HG03354 (cell line): Measurements from ENCODE around the gene SLC22A3.
A peak's percentile ranks its signal among the peaks of the same experiment; 100 is the strongest.
"Not testable (repeated sequence)": the region's sequence is repeated elsewhere in the genome, so short reads cannot be mapped to it uniquely, and the experiment has no call there.

ENCODE experiments used
- ATAC-seq: cut with Tn5 transposase; IDR thresholded peaks from one replicate; pipeline ENCODE4 v1.9.1; 2021; ENCODE audit warnings: mild to moderate bottlenecking; ENCODE audit not compliant: unreplicated experiment, poor library complexity, severe bottlenecking

SLC22A3 gene

DNA sequence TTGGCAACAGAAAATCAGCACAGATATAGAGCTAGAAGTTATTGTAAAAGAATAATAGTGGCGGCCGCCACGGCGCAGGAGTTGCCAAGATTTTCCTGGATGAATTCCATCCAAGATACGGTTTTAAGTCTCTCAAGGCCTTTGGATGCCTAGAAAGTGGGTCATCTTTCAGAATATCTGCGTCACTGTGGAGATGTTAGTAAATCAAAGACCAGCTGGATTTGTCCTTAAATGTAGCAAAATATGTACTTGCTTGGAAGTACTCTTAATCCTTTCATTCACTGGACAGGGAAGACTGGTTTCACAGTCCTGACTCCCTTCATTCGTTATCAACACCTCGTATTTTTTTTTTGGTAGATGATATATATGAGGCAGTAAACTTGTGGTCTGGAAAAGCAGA lies 83.0 kb downstream of the SLC22A3 start:
- no peak for ATAC-seq

DNA sequence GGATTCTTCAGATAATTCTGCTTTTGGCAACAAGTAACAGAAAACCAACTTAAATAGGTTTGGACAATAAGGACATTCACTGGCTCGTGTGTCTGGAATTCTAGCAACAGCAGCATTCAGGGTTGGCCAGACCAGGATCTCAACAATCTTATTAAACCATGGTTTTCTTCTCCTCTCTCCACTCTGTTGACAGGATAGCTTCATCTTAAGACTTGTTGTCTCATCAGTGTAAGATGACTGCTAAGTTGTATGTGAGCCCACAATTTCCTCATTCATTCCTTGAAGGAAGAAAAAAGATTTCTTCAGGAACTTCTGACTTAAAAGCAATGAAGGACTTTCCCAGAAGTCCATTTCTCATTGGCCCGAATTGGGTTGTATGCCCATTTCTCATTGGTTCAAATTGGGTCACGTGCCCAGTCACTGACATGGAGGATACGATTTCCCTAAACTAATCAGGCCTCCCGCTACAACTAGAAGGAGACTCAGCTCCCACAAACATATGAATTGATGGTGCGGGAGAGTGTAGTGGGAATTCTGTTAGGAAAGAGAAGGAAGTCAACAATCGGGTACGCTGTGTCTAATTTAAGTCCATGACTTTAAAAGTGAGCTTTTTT lies 83.7 kb downstream of the SLC22A3 start:
- no peak for ATAC-seq

DNA sequence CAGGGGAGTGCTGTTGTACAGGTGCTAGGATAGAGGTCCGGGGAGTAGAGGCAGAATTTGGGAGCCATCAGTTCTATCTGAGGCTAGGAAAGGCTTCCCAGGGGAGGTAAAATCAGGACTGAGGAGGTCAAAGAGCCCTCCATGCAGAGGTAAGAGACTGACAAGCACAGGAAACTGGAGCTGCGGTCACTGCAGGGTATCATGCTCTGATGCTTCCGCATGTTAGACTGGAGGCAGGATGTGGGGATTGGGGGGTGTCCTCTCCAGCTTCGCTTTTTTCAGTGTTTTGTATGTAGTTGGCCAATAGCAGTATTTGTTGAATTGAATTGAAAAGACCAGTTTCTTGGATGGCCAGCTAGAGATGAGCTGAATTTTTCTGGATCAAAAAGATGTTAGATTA lies 87.8 kb downstream of the SLC22A3 start:
- no peak for ATAC-seq

DNA sequence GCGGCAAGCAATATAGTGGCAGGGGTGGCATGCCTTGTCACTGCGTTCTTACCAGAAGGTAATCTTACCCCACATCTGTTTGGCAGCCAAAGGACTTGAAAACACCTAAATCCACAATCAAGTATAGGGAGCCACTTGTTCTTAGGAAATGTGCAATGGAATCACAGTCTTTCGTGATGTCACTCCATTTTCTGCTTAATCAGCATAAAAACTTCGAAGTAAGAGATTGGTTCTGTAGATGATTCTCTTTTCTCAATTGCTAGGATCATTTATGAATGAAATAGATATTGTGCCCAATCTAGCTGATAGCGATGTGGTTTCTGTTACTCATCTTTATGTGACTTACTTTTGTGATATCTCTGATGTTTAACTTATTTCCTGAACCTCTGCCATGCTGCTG lies 89.0 kb downstream of the SLC22A3 start:
- ATAC-seq, result no peak

DNA sequence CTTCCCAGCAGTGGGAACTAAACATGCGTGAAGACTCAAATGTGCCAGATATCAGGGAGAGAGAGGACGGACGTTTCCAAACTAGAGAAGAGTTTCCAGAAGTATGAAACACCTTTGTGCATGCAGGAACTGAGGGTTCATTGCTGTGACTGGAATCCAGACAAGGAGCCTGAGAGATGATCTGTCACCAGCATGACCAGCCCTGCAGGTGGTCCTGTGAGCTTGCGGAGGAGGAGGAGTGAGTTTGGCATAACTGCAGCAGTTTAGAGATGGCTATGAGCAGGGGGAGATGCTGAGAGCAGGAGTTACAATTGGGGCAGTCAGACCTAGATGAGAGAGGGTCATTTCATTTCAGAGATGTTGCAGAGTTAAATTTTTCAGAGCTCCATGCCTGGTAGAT lies 89.6 kb downstream of the SLC22A3 start:
- ATAC-seq, result no peak

DNA sequence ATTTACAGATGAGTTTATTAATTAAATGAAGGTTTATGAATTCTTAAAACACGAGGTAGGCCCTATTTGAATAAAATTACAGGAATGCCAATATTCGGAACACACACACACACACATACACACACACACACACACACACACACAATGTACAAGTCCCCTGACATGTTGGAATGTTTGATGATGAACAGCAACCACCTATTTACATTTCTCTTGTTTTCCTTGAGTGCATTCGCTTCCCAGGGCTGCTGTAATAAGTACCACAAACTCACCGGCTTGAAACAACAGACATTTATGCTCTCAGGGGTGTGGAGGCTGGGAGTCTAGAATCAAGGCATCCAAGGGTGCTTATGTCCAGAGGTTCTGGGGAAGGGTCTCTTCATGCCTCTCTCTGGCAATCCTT lies 90.3 kb downstream of the SLC22A3 start:
- ATAC-seq, result no peak

DNA sequence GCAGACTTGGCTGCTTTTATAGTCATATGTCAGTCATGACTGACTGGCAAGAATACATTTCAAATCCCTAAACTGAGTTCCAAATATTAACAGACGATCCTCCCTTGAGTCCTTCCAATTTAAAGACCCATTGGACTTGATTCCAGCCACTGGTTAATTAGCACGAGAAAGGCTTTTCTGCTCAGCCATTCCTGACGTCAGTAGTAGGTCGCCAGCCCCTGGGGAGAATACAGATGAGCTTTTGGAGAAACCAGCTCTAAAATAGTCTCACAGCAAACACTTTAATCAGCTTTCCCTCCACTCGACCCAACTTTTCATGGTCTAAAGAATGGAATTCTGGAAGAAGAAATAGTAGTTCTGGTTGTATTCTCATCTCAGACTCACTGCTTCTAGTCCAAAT lies 91.6 kb downstream of the SLC22A3 start:
- ATAC-seq, result no peak

DNA sequence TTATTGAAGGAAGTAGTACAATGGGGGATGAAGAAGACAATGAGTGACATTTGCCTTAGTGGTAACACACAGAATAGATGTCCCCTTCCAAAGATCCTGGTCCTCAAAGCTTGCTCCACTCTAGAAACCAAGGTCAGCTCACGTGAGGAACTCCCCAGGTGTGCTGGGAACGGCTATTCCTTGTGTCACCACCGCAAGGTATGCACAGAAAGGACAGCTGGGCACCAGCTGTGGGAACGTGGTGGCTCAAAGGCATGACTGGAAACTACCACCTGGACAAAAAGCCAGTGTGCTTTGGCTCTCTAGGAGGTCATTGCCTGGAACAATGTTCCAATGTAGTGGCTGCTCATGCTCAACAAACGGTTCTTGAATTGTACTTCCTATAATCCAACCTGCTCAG lies 94.0 kb downstream of the SLC22A3 start:
- no peak for ATAC-seq

DNA sequence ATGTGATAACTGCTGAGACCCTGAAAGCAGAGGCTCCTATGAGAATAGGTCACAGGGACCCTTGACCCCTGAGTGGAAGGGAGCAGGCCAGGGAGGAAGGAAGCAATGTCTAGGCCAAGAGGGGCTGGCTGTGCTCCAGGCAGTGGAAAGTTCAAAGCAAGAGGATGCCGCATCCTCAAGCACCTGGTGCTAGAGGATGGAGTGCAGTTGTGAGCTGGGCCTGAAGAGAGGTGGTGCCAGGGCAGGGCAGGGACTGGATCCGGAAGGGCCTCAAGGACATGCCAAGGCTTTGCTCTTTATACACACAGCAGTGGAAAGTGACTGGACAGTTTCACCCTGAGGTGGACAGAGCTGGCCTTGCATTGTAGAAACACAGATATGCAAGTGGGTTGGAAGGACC lies 97.0 kb downstream of the SLC22A3 start:
- no peak for ATAC-seq

DNA sequence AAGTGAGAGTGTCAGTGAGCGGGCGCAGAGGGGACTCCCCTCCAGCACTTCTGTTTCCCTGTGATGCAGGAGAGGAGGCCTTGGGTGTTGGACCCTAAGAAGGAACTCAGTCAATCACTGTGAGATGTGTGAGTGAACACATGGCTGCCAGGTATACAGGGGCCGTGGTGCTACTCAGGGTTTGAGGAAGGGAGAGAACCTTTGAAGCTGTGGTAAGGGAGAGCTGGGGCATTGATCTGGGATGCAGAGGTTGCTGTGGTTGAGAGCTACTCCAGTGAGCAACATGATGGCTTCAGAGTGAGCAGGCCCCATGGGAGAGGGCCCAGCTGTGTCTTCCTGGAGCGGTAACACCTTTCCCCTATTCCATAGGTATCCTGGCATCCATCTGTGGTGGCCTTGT lies 99.2 kb downstream of the SLC22A3 start:
- ATAC-seq, result no peak

DNA sequence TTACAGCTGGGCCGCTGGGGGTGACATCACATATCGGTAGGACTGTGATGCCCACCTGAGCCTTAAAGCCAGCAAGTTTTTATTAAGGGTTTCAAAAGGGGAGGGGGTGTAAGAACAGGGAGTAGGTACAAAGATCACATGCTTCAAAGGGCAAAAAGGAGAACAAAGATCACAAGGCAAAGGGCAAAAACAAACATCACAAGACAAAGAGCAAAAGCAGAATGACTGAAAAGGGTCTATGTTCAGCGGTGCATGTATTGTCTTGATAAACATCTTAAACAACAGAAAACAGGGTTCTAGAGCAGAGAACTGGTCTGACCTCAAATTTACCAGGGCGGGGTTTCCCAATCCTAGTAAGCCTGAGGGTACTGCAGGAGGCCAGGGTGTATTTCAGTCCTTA lies 101.6 kb downstream of the SLC22A3 start:
- ATAC-seq, result not testable (repeated sequence)

DNA sequence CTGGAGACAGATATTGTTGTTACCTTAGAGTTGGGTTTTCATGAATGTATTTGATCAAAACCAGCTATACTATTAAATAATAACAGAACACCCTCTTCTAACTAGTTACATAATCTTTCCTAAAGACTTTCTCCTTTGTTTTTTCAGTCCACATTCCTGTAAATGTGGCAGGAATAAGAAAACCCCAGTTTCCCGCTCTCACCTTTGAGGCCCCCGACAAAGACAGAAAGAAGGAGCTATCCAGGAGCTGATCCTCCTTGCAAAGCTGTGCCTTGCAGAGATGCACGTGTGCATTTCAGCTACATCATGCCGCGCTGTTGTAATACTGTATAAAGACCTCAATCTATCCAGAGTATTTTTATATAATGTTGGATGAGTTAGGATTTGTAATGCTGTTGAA lies 102.7 kb downstream of the SLC22A3 start:
- ATAC-seq, result no peak

DNA sequence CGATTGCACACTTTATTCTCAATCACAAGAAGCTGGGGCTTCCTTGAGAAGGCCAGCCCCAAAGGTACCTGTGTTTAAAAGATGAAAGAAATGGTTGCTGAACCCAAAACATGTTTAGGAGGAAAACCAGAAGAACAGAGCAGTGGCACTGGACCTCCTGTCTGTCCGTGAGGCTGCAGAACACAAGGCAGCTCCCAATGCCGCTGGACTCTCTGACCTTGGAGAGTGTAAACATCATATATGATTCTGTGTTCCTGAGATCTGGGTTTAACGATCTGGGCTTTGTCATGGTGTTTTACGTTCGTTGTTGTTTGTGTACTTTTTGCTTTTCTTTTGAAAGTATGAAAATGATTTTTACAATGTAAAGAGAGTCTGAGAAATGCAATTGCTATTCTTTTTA lies 106.1 kb downstream of the SLC22A3 start:
- ATAC-seq, result no peak

DNA sequence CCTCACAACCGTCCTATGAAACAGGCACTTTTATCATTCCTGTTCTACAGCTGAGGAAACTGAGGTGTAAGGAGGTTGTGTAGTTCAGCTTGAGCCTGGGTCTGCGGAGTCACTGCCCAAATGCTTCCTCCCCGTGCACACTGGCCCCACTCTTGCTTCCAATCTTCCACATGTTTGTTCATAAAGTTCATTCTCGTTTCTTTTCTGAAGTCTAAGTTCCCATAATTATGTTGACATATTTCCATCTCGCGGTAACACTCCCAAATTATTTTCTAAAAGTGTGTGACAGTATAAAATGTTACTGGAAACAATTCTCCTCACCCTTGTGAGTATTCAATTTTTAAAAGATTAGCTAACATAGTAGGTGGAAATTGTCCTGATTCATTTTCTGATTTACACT lies 106.9 kb downstream of the SLC22A3 start:
- no peak for ATAC-seq

DNA sequence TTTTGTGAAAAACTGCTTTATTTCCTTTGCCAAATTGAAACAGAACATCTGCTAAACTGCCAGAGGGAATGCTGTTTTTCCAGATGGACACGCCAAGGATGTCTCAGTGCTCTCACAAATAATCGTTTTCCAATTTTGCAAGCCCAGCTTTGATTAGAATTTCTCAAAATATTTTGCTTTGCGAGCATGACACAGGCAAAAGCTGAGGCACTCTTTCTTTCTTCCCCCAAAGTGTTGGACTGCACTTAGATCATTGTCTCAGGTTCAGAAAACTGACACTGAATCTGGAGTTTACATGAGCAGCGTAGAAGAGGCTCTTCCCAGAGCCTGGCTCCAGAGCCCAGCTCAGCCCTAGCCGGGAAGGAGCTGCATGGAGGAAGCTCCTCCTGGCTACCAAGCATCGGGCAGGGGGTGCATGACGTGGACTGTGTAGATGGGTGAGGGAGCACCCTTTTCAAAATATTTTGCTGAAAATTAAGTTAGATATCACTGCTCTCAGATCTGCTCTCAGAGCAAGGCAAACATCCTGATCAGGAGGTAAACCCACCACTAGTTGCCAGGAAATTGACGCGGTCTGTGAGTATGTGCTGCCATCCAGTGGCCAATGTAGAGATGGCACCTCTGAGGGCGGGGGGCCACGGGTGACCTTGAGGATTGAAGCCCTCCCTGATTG lies 107.5 kb downstream of the SLC22A3 start:
- ATAC-seq, result peak; percentile 88

DNA sequence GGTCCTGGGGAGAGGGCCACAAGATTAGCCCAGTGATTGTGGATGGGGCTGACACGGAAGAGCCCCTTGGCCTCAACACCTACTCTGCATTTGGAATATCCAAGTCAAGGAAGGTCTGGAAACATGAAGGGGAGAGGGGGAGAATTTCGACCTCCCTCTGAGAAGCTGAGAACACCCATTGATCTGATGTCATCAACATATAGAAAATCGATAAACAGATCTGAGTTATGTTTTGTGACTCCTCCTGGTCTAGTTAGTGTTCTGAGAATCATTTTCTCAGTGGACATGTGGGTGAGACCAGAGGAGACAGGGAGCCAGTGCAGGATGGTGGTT lies 108.0 kb downstream of the SLC22A3 start:
- ATAC-seq, result no peak

DNA sequence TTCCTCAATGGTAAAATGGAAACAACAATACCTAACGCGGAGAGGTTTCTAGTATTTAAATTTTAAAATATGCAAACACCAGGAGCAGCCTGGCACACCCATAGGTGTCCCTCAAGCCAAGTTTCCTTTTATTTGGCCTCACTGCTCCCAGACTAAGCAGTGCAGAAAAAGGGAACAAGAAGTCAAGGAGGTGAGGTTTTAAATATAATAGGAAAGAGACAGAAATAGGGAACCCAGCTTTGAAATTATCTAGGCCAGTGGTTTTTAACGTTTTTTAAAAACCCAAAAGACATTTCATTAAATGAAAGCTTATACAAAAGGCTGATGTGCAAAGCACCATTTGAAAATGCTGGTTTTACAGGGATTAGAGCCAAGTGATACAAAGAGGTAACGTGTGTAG lies 109.6 kb downstream of the SLC22A3 start:
- no peak for ATAC-seq

DNA sequence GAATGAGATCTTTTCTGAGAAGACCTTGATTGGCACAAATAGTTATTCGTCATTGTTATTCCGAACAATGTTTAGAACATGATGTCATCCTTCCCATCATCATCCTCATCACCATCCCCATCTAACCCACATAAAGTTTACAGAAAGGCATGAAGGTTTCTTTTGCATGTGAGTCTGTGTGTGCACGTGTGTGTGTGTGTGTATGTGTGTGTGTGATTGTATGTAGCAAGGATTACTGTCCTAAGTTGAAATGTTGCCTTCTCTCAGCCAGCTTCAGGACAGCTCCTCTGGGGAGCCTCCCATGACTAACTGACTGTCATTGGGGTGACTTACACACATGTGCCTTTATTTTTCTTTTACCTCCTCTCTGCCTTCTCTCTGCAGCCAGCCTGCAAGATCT lies 113.5 kb downstream of the SLC22A3 start:
- no peak for ATAC-seq

DNA sequence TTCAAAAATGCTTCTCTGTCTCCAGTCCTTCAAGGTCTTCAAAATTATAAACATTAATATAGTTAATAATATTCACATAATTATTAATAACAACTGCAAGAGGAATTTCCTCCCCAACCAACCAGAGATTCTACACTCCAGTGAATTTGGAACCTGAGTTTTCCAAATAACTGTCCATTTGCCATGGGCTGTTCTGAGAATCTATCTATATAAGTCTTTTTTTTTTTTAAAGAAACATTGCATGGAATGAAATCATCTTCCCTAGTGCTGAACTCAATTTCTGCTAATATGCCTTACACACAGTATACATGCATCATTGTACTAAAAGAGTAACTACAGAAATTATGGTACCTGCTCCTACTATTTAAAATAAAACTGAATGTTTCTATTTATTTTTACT lies 113.9 kb downstream of the SLC22A3 start:
- ATAC-seq, result peak; percentile 21

DNA sequence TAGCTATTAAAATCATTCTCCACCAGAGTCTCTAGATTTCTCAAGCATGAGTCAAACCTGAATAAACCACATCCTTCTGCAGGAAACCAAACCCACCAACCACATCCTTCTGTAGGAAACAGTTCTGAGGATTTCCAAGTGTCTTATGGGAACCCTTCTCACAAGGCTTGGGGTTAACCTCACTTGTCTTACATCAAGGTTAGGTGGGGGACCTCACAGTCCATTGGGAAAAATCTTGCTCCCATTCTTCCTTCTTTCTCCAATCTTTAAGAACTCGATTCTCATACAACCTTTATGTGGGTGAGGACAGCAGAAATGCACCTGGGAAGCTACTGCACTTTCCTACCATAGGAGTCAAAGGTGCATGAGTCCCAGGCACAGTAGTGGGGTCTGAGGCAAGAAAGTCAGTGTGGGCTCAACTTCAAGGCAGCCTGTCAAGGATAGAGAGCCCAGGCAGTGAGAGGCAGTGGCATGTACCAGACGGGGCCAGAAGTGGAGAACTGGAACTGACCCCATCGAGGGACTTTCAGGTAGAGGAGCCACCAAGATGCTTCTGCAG lies 114.5 kb downstream of the SLC22A3 start:
- ATAC-seq, result peak; percentile 96

DNA sequence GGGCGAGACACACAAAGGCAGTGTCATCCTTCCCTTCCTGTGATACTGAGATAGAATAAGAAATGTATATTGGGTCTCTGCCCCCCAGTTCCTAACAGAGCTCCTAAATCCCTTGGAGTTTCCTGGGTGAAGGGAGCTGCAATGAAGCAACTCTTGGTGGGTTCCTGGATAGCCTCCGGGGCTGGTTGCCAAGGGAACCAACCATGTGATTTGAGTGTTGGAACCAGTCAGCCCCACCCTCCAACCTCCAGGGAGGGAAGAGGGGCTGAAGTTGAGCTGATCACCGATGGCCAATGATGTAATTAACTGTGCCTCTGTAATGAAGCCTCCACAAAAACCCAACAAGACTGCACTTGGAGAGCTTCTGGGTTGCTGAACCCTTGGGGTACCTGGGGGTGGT lies 116.6 kb downstream of the SLC22A3 start:
- ATAC-seq, result no peak
